HG03565 (cell line): ENCODE results near the gene BHLHA9.
A peak's percentile ranks its signal among the peaks of the same experiment; 100 is the strongest.
"Not testable (repeated sequence)": the region's sequence is repeated elsewhere in the genome, so short reads cannot be mapped to it uniquely, and the experiment has no call there.

Experiments
- ATAC-seq: cut with Tn5 transposase; IDR thresholded peaks from one replicate; pipeline ENCODE4 v1.9.1; 2021; ENCODE audit warnings: mild to moderate bottlenecking, moderate library complexity; ENCODE audit not compliant: unreplicated experiment

Gene BHLHA9

DNA sequence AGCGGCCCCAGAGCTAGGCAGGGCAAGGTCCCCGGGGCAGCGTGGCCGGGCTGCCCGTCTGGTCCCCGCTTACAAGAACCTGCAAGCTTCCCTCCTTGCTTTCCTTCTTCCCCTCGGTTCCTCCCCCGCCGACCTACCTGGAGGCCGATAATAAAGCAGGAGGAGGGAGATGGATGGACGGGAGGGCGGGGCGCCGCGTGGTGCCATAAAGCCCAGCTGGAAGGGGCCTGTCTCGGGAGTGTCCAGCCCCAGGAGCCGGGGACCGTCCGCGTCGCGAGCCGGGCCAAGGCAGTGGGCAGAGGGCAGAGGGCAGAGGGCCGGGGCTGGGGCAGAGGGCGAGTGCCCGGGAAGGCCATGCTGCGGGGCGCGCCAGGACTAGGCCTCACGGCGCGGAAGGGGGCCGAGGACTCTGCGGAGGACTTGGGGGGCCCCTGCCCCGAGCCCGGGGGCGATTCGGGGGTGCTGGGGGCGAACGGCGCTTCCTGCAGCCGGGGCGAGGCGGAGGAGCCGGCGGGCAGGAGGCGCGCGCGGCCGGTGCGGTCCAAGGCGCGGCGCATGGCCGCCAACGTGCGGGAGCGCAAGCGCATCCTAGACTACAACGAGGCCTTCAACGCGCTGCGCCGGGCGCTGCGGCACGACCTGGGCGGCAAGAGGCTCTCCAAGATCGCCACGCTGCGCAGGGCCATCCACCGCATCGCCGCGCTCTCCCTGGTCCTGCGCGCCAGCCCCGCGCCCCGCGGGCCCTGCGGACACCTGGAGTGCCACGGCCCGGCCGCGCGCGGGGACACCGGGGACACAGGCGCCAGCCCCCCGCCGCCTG is at the start of gene BHLHA9:
Gene BHLHA9, plus strand, starts transcription at position 235 of the 820 bp plus-strand sequence. Its CDS starts 120 bp downstream, at position 355.
- ATAC-seq: no peak

DNA sequence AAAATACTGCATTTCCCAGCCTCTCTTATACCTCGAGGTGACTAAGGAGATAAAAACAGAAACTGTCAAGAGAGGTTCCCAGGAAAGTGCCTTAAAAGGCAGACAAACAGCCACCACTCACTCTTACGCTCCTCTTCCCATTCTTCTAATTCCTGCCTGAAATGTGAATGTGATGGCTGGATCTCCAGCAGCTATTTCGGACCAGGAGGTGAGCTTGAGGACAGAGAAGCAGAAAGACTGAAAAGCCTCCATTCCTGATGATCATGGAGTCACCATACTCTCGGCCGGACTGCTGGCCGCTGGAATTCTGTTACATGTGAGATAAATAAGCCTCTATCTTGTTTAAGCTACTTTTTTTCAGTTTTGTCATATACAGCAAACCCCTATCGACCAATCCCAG is 49.0 kb upstream of the BHLHA9 start:
- no peak for ATAC-seq

DNA sequence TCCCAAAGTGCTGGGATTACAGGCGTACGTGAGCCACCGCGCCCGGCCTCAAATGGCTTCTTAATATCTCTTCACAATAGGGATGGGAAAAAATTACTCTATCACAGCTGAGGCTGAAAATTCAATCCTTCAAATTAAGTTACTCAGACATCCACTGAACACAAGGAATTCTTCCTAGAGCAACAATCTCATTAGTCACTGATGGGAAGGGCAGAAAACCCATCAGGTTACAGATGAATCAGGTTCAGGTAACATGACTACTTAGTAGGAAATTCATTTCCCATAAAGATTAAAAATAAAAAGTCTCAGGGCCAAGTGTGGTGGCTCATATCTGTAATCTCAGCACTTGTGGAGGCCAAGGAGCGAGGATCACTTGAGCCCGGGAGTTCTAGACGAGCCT is 47.9 kb upstream of the BHLHA9 start:
- ATAC-seq: no peak

DNA sequence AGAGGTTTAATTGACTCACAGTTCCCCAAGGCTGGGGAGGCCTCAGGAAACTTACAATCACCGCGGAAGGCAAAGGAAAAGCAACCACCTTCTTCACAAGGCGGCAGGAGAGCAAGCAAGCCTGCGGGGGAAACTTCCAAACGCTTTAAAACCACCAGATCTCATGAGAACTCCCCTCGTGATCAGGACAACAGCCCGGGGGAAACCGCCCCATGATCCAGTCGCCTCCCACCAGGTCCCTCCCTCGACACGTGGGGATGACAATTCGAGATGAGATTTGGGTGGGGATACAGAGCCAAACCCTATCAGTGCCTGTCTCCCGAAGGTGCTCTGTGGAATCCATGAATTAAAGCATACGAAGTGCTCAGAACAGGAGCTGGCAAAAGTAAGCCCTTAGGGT is 46.6 kb upstream of the BHLHA9 start:
- ATAC-seq: no peak

DNA sequence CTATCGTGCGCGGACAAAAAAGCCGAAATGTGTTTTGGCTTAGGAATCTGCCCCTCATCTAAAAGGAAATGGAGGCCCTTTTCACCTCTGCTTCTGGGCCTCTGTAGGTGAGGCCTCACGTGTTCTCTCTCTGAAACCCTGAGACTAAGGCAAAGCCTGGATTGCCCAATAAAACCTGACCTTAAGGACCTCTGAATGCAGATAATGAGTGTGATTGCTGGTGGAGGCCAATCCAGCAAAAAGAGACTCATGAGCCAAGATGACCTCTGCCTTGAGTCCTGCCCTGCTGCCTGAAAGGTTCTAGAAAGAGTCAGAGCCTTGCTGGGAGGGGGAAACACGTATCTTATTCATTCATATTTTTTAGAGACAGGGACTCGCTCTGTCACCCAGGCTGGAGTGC is 45.9 kb upstream of the BHLHA9 start:
- ATAC-seq: no peak

DNA sequence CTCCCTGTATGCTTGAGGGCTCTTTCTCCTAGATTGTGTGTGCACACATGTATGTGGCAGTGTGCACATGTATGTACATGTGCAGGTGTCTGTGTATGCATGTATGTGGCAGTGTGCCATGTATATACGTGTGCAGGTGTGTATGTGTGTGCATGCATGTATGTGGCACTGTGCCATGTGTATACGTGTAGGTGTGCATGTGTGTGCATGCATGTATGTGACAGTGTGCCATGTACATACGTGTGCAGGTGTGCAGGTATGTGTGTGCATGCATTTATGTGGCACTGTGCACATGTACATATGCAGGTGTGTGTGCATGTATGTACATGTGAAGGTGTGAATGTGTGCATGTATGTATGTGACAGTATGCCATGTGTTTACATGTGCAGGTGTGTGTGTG is 43.9 kb upstream of the BHLHA9 start:
- no peak for ATAC-seq

DNA sequence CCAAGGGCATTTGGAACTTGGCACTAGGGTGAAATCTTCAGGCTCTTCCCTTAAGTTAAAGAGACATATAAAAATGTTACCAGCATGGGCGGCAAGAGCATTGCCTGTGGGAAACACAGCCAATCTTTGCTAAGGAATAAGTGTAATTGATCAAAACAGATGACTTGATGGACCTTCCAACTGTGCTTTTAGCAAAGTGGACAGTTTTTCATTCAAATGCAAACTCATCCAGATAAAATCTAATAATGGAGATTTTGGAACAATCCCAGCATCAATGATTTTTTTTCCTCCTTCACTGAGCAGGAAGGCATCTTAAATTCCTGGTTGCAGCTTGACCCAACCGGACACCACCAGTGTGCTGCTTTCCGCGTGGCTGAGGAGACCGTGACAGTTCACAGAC is 42.9 kb upstream of the BHLHA9 start:
- no peak for ATAC-seq

DNA sequence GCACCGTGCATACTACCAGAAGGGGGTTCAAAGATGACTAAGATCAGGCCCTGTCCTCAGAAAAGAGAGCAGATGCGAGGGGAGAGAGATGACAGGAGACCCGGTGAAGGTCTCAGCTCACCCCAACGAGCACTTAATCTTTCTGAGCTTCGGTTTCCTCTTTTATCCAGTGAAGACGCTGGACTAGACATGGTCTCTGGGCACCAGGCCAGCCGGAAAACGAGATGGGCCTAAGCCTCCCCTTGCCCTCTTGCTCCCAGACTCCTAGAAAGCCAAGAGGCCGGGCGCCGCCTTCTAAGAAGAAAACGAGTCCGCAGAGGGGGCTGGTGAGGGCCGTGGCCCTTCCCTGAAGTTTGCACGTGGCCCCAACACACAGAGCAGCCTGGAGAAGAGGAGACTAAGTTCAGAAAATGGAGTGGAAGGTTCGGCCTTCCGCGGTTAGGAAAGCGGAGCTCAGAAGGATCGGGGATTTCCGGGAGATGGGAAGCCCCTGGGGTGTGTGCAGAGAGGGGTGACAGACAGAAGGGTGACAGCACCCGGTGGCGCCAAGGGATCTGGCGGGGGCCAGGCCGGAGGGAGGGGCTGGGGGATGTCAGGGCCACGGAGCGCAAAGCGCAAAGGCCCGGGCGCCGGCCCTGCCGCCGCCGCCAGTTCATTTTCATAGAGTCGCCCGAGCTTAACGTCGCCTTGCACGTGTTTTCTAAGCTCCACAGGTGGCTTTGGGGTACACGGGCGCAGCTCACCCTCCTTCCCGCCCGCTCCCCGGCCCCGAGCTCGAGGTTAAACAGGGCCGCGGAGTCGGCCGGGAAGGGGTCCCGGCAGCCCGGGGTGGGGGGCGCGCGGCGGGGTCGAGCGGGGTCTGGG is 42.1 kb upstream of the BHLHA9 start:
- peak; percentile 40 for ATAC-seq

DNA sequence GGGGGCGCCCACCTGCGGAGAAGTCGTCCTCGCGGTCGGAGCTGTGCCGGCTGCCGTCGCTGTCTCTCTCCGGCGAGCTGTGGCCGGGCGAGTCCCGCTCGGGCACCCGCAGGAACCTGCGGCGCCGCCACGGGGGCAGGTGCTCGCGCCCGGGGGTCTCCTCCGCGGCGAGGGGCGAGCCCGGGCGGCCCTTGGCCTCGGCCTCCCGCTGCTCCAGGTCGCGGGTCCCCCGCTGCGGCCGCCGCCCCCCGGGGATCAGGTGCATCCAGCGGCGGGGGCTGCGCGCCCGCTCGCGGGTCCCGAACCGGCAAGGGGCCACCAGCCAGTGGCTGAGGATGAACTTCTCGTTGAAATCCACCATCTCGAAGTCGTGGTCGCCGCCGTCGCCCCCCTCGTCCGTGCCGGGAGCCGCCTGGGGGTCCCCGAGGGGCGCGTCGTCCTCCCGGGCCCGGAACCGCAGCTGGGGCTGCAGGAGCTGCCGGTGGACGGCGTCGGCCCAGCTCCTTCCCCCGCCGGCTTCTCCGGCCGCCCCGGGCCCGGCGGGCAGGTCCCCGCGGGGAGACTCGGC is 41.4 kb upstream of the BHLHA9 start:
- ATAC-seq: no peak

DNA sequence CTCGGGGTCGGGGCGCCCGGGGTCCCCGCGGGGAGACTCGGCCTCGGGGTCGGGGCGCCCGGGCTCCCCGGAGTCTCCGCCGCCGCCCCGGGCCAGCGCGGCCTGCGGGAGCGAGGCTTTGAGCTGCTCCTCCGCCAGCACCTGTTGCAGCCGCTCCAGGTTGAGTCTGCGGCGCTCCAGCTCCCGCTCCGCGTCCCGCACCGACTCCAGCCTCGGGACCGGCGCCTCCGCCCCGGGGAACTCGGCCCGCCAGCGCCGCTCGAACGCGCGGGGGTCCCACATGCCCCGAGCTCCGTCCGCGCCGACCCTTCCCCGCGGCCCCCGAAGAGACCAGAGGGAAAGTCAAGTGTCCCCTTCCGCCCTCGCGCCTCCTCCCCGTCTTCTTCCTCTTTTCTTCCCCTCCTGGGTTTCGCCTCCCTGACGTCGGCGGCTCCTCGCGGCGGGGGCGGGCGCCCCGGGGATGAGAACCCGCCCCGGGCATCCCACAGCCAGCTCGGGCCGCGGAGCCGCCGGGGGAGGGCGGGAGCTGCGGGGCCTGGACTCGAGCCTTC is 40.8 kb upstream of the BHLHA9 start:
- ATAC-seq: no peak

DNA sequence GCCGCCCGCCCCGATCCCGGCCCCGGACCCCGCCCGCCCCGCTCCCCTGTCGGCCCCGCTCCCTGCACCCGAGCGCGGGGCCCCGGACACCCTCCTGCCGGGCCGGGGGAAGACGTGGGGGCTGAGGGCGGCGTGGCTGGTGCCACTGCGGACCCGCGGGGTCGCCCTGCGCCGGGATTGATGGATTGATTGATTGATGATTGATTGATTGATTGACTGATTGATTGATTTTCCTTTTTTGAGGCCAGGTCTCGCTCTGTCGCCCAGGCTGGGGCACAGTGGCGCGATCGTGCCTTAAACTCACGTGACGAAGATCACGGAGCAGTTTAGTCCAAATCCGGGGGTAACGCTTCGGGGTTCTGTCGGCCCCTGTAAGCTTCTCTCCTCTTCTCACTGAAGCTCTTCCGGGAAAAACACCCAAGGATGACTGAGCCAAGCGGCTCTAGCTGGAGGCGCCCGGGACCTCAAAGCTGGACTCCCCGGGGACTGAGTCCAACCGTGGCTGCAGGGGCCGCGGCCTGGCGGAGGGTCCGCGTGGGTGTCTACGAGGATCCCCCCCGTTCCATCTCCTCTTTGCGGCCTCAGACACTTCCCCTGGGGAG is 40.2 kb upstream of the BHLHA9 start:
- ATAC-seq: no peak

DNA sequence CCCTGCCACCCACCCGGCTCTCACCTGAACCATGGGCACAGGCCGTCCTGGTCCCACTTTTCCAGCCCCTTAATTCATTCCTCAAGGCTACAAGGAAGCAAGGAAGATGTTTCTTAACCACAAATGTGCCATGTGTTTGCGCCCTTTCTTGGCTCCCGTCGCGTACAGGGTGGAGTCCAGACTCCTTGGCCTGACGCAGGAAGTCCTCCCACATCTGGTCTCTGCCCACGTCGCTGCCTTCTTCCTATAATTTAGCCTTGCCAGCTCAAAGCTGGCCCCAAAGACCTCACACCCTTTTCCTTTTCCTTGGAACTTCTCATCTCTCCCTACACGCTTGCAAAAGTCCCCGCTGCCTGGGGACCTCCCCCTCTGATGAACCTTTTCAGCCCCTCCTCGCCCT is 38.8 kb upstream of the BHLHA9 start:
- no peak for ATAC-seq

DNA sequence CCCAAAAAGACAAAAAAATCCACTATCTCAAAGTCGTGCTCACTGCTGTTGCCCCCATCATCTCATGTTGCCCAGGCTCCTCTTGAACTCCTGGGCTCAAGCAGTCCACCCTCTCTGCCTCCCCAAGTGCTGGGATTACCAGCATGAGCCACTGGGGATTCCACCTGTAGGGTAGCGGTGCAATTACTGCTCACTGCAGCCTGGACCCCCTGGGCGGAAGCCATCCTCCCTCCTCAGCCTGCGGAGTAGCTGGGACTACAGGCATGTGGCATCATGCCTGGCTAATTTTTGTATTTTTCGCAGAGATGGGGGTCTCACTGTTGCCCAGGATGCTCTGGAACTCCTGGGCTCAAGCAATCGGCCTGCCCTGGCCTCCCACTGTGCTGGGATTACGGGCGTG is 37.9 kb upstream of the BHLHA9 start:
- ATAC-seq: no peak

DNA sequence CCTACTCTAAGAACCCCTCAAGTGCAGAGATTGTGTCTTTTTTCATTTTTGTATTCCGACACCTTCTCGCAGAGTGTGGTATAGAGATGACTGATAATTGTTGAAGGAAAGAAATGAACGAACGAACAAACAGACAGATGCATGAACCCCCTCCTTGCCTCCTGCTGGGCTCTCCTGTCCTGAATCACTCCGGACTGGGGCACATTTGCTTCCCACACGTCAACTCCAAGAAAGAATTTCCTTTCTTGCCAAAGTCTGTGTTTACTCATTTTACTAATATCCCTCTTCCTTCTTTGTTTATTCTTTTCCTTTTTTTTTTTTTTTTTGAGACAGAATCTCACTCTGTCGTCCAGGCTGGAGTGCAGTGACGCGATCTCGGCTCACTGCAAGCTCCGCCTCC is 37.5 kb upstream of the BHLHA9 start:
- ATAC-seq: no peak

DNA sequence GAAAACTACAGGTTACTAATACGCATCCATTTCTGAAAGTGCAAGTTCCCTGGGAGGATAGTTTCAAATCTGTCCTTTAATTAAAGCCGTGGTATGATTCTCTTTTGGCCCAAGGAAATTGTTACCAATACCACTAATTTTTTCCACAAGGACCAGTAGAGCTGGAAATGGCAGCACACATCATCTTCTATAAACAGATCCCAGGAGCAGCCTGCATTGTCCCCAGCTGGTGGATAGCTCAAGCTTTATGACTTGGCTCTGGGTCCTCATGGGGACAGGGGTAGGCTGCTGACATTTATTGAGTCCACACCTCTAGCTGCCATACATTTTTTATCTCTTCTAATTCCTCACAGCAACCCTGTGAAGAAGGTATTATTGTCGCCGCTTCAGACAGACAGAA is 35.8 kb upstream of the BHLHA9 start:
- ATAC-seq: no peak

DNA sequence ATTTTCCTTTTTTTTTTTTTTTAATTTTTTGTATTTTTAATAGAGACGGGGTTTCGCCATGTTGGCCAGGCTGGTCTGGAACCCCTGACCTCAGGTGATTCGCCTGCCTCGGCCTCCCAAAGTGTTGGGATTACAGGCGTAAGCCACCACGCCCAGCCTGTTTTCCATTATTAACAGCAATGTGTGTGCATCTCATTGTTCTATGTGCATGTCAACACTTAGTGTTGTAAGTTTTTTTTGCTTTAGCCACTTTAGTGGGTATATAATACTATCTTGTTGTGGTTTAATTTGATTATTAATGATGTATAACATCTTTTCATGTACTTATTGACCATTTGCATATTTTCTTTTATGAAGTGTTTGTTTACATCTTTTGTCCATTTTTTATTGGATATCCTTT is 32.8 kb upstream of the BHLHA9 start:
- ATAC-seq: no peak

DNA sequence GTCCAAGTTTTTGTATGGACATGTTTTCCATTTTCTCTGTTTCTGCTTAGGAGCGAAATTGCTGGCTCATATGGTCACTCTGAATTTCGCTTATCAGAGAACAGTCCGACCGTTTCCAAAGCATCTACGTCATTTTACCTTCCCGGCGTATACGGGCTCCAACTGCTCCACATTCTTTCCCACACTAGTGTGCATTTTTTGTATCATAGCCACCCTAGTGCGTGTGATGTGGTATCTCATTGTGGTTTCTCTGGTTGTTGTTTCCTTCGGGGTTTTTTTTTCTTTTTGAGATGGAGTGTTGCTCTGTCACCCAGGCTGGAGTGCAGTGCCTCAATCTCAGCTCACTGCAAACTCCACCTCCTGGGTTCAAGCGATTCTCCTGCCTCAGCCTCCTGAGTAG is 31.0 kb upstream of the BHLHA9 start:
- no peak for ATAC-seq

DNA sequence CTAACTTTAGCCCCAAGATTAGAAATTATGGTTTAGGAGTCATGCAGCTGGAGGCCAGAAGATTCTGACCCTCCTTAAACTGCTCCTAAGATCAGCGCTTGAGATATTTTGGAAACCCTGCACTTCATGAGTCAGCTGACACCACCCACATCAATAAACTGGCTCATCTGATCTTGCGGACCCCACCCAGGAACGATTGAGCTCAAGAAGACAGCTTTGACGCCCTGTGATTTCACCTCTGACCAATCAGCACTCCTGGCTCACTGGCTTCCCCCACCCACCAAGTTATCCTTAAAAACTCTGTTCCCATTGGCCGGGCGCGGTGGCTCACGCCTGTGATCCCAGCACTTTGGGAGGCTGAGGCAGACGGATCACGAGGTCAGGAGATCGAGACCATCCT is 29.8 kb upstream of the BHLHA9 start:
- ATAC-seq: not testable (repeated sequence)

DNA sequence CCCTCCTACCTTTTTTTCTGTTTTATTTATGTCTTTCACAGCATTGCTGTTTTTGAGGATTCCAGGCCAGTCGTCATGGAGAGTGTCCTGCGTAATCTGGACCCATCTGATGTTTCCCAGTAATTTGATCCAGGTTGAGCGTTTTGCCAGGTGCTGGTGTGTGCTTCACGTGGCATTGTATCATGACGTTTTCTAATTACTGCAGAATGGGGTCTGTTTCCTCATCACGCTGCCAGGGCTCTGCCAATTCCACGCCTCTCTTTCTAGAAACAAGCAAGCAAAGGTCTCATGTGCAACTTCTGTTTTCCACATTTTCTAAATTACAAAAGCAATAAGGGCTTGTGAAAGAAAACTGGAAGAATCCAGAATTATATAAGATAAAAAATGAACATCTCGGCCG is 28.3 kb upstream of the BHLHA9 start:
- ATAC-seq: no peak

DNA sequence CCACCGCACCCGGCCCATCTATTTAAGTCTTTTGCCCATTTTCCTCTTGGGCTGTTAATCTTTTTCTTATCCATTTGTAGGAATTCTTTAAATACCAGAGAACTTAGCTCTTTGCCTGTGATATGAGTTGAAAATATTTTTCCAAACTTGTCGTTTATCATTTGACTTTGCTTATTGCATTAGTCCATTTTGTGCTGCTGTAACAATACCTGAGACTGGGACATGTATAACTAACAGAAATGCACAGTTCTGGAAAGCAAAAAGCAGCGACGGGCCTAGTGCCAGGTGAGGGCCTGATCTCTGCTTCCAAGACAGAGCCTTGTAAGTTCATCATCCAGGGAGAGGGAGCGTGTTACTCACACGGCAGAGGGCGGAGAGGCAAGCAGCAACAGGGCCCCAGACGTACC is 25.6 kb upstream of the BHLHA9 start:
- no peak for ATAC-seq
